ENCODE results near the gene IFT22.
"Not testable (repeated sequence)": the region's sequence is repeated elsewhere in the genome, so short reads cannot be mapped to it uniquely, and the experiment has no call there.

IFT22 gene

DNA sequence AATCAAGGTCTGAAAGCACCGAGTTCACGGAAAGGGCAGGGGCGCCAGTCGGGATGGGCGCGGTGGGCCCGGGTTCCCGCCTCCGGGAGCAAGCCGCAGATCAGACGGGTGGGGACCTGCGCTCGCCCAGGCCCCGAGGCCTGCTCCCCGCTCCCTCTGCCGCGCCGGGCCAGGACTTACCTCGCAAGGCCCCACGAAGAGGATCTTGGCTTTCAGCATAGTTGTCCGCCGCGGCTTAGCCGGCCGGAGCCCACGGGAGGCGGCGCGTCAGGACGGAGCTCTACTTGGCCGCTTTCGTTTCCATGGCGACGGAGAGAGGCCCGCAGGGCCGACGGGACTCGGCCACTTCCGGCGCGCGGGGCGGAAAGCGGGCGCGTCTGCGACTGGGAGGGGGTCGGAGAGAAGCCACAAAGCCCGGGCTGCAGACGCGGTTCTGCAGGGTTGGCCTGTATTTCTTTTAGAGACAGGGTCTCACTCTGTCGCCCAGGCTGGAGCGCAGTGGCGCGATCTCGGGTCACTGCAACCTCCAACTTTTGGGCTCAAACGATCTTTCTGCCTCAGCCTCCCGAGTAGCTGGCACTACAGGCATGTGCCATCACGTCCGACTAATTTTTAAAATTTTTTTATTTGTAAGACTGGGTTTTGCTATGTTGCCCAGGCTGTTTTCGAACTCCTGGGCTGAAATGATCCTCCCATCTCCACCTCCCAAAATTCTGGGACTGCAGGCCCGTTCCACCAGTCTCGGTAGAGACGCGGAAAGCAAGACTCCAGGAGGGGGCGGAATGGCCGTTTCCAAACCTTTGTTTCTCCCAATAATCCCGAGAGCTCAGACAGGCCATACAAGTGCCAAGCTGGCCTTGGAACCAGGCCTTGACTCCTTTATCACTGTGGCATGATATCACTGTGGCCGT, at the start of gene IFT22:
Gene IFT22, minus strand, starts transcription at position 322 of the 911 bp plus-strand sequence. Its CDS starts 103 bp downstream, at position 219.
- peak; percentile 85 for DNase-seq (ENCODE audit: low spot score)

DNA sequence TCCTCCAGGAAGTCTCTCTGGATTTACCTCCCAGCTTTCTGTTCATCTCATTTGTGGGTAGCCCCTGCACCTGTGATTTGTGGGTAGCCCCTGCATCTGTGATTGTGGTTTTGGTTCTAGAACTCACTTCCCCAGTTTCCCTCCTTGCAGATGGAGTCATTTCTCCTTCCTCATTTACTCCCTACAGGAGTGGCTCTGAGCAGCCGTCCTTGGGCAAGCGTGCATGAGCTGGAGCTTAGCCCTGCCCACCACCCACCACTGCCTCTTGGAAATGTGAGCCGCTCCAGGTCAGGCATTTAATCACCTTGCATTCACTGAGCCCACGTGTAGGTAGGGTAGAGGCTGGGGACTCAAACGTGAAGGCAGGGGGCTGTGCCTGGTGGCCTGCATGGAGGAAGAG, 49.2 kb upstream of the IFT22 start:
- no peak for DNase-seq (ENCODE audit: low spot score)

DNA sequence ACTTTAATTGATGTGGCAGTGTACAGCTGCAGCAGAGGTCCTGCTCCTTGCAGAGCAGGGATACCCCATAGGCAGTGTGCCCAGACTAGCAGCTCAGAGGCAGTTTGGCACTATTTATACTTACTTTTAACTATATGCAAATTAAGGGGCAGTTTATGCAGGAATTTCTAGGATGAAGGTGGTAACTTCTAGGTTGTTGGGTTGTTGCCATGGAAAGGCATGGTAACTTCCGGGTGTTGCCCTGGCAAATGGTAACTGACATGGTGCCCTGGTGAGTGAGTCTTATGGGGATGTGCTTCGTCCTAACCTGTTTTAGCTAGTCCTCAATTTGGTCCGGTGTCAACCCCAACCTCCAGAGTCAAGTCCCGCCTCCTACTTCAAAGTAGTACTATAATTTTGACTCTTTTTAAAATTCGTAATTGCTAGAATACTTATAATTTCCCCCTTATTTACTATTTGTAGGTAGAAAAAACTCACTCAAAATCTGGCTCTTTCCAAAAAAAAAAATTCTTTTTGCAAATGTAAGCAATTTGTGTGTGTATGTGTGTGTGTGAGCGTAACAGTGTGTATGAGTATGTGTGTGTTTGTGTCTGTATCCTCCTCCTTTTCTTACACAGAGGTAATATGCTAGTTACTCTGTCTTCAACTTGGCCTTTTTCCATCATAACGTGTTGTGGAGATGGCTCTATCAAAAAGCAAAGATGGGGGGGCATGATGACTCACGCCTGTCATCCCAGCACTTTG, 47.0 kb upstream of the IFT22 start:
- no peak for DNase-seq (ENCODE audit: low spot score)

DNA sequence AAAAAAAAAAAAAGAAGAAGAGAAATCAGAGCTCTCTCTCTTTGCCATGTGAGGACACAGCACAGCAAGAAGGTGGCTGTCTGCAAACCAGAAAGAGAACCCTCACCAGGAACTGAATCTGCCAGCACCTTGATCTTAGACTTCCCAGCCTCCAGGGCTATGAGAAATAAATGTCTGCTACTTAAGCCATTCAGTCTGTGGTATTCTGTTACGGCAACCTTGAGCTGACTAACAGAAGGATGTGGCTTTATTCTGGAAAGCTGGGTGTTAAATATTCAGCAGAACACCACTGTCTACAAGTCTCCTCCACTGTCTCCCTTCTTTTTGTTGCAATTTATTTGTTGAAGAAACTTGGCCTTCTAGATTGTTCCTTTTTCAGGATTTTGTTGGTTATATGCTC, 46.1 kb upstream of the IFT22 start:
- no peak for DNase-seq (ENCODE audit: low spot score)

DNA sequence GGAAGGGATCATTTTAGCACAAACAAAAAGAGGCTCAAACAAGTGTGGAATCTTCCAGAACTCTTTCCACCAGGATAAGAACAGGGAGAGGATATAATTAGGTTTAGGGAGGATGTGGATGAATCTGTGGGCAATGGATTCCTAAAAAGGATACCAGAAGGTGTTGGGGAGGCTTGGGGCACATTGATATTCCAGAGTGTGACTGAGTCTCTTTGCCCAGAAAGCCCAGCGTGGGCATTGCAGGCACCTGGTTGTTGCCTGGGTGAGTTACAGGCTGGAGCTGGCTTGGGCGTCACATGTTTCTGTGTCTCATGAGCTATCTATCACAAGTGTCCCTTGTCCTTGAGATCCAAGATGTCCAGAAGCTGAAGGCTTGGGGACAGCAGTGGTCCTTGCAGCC, 44.3 kb upstream of the IFT22 start:
- no peak for DNase-seq (ENCODE audit: low spot score)

DNA sequence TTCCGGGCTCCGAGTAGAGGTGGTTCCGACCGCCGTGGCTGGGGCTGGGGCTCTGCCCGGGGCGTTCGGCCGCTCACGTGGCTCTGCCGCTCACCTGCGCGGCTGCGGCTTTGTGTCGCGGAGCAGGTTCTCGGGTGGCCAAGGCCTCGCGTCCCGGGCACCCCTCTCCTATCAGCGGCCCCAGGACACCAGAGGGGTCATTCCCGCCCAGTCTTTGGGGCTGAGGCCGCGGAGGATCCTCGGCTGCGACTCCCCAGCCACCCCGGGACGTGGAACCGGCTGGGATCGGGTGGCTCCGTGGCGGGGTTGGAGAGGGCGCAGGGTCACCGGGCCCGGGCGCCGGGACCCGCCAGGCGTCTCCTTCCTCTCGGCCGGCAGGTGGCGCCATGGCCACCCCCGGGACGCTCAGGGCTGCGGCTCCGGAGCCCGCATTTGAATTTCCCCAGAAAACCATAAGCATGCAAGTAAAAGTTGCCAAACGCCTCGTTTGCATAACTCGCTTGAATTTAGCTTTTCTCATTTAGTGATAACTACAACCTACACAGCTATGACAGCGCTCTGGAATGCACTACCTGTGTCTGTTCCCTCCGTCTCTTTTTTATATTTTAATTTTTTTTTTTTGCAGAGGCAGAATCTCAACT, 42.2 kb upstream of the IFT22 start:
- DNase-seq (ENCODE audit: low spot score): peak; percentile 59

DNA sequence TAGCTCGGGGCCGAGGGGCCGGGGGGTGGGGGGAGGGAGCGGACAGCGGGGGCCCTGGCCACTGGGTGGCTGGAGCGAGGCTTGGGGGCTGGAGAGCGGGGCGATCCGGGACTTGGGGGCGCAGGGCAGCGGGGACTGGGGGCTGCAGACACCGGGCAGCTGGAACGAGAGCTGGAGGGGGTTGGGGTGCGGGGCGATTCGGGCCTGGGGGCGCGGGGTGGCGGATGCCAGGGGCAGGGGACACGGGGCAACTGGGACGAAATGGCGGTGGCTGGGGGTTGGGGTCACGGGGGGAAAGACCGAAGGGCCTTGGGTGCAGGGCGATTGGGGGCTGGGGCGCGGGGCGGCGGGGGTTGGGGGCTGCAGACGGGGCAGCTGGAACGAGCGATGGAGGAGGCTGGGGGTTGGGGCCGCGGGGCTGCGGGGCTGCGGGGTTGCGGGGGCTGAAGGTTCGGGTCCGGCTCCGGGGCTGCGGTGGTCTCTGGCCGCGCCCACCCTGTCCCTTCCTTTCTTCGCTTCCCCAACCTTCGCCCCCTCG, 41.7 kb upstream of the IFT22 start:
- DNase-seq (ENCODE audit: low spot score): no peak

DNA sequence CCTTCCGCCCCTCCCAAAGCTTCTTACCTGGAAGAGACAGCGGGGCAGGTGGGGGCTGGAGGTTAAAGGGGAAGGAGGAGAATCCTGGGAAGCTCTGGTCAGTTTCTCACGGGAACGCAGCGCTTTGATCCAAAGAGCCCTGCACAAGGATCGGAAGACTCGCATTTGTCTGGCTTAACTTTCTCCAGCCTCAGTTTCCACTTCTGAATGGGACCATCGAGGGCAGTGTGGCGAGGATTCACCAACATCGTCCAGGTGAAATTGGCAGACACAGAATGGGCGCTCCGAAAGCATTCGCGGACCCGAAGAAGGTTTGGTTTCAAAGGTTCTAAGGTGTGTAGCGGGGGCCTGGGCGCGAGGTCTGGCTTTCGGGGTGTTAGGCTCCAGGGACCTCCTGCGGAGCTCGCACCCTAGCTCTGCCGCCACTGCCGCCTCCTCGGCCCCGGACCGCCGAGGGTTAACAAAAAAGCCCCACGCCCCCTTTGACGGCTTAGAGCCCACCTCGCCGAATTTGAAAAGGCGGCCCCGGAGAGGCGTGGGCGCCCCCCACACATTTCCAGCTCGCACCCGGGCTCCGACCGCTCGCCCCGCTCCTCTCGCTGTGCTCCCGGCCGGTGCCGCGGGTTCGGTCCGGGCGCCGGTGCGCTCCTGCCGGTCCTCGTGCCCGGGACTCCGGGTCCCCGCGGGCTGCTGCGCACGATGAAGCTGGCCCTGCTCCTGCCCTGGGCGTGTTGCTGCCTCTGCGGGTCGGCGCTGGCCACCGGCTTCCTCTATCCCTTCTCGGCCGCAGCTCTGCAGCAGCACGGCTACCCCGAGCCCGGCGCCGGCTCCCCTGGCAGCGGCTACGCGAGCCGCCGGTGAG, 41.0 kb upstream of the IFT22 start, which contains the start of gene COL26A1:
Gene COL26A1, plus strand, starts transcription at position 542 of the 862 bp plus-strand sequence. Its CDS starts 158 bp downstream, at position 700.
- DNase-seq (ENCODE audit: low spot score): no peak

DNA sequence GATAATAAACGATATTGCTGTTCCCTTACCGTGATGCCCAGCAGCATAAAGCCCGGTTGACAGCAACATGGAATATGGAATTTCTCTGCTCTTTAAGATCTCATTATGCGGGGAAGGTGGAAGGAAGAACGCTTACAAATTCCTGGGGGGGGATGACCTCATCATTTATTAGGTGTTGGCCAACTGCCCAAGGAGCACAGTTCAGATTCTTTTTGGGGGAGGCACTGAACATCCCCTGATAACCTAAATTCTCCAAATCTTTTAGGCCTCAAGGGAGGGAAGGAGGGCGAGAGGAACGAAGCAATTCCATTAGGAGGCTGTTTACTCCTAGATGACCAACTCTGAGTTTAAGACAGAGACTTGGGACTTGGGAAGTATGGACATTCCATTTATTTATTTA, 35.8 kb upstream of the IFT22 start:
- no peak for DNase-seq (ENCODE audit: low spot score)

DNA sequence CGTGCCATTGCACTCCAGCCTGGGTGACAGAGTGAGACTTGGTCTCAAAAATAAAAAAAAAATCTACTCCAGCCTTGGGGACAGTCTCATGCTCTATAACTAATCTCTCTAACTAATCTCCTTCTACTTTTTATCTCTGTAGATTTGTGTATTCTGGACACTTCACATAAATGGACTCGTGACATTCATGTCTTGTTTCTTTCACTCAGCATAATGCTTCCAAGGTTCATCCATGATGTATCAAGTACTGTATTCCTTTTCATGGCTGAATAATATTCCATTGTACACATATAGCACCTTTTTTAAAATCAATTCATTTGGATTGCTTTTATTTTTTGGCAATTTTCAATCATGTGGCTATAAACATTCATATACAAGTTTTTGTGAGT, 31.3 kb upstream of the IFT22 start:
- DNase-seq (ENCODE audit: low spot score): no peak

DNA sequence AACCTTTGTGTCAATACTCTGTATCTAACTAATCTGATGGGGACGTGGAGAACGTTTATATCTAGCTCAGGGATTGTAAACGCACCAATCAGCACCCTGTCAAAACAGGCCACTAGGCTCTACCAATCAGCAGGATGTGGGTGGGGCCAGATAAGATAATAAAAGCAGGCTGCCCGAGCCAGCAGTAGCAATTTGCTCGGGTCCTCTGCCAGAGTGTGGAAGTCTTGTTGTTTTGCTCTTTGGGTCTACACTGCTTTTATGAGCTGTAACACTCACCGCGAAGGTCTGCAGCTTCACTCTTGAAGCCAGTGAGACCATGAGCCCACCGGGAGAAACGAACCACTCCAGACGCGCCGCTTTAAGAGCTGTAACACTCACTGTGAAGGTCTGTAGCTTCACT, 27.7 kb upstream of the IFT22 start:
- DNase-seq (ENCODE audit: low spot score): not testable (repeated sequence)

DNA sequence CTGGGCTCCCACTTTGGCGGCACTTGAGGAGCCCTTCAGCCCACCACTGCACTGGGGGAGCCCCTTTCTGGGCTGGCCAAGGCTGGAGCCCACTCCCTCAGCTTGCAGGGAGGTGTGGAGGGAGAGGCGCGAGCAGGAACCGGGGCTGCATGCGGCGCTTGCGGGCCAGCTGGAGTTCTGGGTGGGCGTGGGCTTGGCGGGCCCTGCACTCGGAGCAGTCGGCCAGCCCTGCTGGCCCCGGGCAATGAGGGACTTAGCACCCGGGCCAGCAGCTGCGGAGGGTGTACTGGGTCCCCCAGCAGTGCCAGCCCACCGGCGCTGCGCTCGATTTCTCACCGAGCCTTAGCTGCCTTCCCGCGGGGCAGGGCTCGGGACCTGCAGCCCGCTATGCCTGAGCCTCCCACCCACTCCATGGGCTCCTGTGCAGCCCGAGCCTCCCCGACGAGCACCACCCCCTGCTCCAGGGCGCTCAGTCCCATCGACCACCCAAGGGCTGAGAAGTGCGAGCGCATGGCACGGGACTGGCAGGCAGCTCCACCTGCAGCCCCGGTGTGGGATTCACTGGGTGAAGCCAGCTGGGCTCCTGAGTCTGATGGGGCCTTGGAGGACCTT, 26.9 kb upstream of the IFT22 start:
- DNase-seq (ENCODE audit: low spot score): not testable (repeated sequence)

DNA sequence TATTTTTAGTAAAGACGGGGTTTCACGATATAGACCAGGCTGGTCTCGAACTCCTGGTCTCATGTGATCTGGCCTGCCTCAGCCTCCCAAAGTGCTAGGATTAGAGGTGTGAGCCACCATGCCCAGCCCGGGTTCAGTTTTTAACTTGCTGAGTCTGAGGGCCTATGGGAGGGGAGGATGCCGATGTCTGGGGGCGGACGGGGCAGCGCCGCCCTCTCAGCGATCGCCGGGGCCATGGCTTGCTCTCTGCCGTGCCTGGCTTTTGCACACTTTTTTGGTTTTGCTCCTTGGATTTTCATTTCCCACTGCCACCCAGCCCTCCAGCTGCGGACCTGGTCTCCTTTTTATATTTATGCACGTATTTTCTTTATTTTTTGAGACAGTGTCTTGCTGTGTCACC, 25.9 kb upstream of the IFT22 start:
- DNase-seq (ENCODE audit: low spot score): no peak

DNA sequence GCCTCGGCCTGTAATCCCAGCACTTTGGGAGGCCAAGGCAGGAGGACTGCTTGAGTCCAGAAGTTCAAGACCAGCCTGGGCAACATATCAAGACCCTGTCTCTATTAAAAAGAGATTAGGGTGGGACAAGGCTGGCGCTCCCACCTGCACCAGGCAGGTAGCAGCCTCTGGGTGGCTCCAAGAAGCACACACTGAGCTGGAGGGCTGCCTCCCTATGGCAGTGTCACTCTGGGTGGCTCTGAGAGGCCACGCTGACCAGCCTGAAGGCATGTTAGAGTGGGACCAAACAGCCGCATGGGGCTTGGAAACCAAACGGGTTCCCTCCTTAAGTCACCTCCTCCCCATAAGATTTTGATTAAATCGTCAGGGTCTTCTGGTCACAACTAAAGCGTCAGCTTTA, 21.3 kb upstream of the IFT22 start:
- no peak for DNase-seq (ENCODE audit: low spot score)

DNA sequence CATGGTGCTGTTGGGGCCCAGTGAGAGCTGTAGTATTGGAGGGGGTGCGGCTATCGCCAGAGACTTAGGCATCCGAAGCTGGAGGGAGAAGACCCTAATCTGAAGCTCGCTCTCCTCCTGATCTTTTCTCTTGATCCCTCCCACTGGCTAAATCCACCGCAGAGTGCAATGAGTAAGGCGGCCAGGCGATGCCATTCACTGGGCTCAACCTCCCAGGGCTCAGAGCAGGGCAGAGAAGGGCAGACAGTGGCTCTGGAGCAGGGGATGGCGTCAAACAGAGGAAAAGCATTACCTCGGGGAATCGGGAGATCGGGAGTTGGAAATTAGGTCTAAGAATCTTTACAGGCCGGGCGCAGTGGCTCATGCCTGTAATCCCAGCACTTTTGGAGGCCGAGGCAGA, 18.8 kb upstream of the IFT22 start:
- DNase-seq (ENCODE audit: low spot score): no peak

DNA sequence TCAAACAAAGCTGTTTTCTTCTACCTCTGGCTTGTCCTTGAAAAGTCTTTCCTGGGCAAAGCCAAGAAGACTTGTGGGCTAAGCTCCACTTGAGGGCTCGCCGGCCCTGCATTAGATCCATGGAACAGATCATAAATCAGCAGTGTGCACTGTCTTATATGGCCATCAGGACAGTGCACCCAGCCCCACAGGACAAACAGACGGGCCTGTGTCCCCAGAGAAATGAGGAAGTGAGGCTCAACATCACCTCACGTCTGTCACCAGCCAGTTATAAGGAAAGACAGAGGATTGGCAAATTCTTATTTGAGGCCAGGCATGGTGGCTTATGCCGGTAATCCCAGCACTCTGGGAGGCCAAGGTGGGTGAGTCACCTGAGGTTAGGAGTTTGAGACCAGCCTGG, 12.3 kb upstream of the IFT22 start:
- no peak for DNase-seq (ENCODE audit: low spot score)

DNA sequence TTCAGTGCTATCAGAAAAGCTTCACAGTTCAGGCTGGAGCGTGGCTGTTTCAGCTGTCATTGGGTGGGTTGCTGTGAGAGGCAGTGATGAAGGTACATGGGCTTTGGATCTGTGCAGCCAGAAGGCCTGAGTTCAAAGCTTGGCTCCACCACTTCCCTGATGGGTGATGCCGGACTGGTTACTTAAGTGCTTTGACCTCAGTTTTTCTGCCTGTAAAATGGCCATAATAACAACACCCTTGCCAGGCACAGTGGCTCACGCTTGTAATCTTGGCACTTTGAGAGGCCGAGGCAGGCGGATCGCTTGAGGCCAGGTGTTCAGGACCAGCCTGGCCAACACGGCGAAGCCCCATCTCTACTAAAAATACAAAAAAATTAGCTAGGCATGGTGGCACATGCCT, 10.4 kb upstream of the IFT22 start:
- no peak for DNase-seq (ENCODE audit: low spot score)

DNA sequence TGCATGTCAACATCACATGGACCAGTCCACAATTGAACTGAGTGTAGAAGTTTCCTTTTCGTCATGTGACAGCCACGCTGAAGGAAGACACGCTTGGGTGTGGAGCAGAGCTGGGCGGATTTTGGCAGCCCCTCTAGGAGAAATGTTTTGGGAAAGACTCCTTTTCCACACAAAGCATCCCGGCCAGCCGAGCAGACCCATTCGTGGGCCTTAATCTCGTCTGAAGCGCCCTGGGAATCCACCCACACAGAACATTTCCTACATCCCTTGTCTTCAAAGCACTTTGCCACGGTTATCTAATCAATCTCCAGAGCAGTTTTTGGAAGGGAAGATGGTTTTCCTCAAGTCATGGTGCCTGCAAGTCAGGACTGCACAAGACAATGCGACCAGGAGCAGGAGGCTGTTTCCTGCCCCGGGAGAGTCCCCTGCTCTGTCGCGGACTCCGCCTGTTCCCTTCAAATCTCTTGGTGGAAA, 8.4 kb upstream of the IFT22 start:
- DNase-seq (ENCODE audit: low spot score): no peak

DNA sequence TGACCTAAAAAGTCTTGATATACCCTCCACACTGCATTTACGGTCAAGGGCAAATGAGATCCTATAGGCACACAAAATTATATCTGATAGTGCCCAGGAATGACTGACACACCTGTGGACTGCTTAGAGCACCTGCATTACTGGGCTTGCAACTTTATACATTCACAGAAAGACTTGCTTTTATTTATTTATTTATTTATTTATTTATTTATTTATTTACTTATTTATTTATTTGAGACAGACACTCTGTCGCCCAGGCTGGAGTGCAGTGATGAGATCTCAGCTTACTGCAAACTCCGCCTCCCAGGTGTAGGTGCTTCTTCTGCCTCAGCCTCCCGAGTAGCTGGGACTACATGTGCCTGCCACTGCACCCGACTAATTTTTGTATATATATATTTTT, 6.5 kb upstream of the IFT22 start:
- no peak for DNase-seq (ENCODE audit: low spot score)

DNA sequence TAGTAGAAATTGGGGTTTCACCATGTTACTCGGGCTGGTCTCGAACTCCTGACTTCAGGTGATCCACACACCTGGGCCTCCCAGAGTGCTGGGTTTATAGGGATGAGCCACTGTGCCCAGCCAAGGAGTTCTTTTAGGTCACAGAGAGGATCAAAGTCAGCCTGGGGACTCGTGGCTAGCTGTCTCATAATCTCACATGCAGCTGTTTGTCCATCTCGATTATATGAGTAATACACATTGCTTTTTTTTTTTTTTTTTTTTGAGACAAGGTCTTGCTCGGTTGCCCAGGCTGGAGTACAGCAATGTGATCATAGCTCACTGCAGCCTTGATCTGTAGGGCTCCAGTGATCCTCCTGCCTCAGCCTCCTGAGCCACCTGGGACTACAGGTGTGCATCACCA, 2.2 kb downstream of the IFT22 start:
- no peak for DNase-seq (ENCODE audit: low spot score)

DNA sequence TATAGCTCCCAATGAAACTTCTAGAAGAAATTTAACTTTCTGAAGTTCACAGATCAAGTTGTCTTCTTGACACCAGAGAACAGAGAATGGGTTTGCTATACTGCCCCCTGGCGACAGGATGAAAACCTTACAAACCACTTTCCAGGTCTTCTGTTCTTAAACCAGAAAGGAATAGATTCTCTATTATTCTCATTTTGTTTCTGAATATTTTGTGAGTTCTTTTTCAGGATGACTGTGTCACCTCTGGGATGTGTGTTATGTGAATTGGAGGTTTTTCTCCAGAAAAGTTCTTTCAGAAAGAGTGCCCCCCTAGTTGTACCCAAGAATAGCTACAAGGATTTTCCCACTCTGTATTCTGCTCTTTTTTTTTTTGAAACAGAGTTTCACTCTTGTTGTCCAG, 6.3 kb downstream of the IFT22 start:
- peak; percentile 26 for DNase-seq (ENCODE audit: low spot score)

Measured in kidney capillary endothelial cell (primary cell).